H4 (cell line): ENCODE measurements around the gene AGPAT4. TPM values are rescaled to one million over a fixed set of nuclear protein-coding genes. Genes with fewer than 3 reads are reported as not detected.

Source experiments
- DNase-seq: peaks from one replicate; pipeline ENCODE4 v3.0.0-alpha.2; 2015; ENCODE audit warnings: low spot score
- total RNA-seq: library from RNA; depleted of rRNA; stranded (reverse); fragments of >200 nt; shearing (Covaris generic); gene quantifications from 2 replicates; pipeline ENCODE4 v1.2.3, GENCODE V29; 2014

Gene AGPAT4
- total RNA-seq, 1 experiment from 2014 or later, result 3.9 TPM

DNA sequence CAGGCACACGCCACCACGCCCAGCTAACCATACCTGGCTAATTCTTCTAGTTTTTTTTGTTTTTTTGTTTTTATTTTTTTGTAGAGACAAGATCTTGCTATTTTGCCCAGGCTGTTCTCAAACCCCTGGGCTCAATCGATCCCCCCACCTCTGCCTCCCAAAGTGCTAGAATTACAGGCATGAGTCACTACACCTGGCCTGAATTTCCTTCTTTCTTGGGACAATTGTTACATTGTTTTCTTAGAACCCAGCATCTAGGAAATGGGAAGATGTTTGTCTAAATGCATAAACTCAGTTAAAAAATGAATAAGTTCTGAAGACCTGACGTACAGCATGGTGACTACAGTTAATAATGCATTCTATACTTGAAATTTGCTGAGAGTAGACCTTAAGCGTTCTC is 10.8 kb upstream of the AGPAT4 start:
- DNase-seq, result no peak

DNA sequence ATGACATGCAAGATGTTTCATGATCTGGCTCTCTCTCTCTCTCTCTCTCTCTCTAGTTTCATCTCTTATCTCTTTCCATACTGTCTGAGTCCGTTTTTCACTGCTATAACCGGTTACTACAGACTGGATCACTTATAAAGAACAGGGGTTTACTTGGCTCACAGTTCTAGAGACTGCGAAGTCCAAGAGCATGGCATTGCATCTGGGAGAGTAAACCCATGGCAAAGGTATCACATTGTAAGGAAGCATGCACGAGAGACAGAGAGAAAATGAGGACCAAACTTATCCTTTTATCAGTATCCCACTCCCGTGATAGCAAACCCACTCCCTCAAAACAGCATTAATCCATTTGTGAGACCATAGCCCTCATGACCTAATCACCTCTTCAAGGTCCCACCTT is 7.2 kb upstream of the AGPAT4 start:
- DNase-seq, result no peak

DNA sequence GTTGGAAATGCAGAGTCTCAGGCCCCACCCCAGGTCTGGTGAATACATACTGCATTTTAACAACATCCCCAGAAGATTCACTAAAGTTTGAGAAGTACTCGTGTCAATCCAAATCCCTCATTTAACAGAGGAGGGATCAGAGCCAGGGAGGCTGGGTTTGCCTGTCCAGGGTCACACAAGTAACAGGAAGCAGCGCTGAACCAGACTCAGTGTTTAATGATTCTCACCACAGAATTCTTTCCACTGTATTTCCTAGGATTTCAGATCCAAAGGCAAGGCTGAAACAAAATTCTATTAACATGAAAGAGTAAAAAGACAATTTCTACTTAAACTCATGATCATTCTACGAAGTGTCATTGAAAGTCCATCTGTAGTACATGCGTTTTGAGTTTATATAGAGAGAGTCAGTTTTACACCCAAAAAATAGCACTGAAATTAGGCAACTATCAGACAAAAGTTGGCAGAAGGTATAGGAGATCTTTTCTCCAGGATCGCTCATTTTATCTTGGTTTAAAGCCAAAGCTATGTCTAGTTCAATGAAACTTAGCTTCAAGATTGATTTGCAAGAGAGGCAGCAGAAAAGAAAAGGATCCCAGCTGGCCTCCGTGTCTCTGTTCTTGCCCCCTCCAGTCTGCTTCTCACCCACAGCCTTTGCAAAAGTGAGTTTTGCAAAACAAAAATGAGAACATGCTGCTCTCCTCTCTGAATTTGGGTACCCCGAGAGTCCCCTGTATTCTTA is 6.0 kb upstream of the AGPAT4 start:
- no peak for DNase-seq

DNA sequence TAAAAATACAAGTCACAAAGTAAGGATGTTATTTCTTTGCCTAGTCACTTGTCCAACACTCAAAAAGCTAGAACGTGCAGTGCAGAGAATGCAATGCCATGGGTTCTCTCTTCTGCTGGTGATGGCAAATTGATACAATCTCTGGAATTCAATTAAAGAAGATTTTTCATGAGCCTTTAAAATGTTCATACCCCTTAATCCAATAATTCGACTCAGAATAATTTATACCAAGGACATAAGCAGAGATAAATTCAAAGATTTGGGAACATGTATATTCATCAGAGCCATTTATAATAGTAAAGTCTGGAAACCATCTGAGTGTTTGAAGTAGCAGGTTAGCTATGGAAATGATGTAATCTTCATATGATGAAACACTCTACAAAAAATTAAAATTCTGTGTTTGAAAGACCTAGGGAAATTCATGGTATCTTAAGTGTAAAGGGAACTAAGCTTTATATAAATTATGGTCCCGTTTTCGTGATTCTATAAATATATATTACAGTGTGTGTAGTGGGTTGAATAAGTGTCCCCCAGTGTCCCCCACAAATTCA is 2.8 kb upstream of the AGPAT4 start:
- DNase-seq, result no peak

DNA sequence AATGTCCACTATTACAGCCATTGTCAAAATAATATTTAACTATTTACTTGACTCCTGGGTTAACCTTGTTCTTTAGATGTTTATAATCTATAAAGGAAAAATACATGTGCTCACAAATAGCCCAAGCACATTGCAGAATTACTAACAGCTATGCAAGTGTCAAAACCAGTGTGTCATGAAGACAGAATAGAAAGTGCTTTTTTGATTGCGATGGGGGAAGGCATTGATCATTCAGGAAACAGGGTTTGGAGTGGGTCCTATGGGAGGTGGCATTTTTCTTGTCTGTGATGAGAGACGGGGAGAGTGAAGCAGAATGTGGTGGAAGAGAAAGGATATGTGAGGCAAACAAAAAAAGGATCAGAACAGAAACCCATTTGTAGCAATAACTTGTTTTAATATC is 1.0 kb upstream of the AGPAT4 start:
- no peak for DNase-seq

DNA sequence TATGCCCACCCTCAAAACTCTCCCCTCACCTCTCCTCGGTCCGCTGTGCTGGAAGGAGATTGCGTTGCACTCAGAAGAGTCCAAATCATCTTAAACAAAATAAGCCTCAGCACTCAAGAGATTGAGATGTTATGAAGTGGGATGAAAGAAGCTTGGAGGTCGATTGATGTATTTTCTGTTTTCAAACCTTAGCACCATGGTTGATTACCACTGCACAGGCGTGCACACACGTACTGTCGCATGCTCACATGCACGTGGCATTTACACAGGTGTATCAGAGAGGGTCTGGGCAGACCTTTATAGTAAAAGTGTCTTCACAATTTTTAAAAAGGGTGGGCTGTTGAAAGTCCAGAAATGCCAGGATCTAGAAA is 612 bp upstream of the AGPAT4 start:
- DNase-seq, result no peak

DNA sequence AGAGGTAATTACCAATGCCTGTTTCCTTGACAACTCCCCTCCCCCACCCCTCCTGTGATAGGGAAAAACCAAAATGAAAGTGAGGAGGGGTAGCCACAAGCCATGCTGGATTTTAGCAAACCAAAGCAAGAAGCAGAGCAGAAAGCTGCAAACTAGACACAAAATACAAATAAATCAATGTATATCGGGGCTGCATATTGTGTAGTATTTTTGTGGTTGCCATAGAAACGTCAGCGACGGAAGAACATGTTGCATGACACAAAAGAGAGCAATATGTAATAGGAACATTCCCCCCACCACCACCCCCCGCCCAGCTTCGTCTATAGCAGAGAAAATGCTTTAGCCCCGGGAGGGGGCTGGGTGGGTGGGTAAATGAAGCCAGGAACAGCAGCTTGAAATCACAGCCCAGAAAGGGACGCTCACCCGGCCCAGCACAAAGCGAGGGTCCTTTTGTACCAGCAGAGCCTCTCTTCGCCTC is 548 bp downstream of the AGPAT4 start:
- DNase-seq, result no peak

DNA sequence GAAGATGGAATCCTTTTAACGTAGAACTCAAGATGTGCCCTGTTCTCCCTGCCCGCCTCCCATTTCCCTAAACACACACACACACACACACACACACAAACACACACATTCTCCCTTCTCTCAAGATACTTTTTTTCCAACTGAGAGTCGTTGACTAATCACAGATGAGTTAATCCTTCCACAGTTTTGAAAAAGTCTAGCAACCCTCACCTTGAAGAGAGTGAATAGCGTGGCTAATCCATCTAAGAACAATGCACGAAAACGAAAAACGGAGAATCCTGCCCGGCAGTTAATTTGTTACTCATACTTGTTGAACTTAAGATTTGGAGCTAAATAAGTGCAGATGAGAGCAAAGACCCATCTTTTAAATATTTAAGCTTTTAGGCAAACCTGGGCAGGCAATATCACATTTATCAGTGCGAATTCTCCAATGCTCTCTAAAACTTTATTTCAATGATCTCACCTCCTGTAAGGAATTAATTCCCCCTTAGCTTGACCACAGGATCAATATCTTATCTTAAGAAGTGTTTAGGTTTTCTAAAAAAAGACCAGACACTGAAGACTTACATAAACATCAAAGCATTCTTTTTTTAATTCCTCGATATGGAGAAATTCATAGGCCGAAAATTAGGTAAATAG is 1.1 kb downstream of the AGPAT4 start:
- no peak for DNase-seq

DNA sequence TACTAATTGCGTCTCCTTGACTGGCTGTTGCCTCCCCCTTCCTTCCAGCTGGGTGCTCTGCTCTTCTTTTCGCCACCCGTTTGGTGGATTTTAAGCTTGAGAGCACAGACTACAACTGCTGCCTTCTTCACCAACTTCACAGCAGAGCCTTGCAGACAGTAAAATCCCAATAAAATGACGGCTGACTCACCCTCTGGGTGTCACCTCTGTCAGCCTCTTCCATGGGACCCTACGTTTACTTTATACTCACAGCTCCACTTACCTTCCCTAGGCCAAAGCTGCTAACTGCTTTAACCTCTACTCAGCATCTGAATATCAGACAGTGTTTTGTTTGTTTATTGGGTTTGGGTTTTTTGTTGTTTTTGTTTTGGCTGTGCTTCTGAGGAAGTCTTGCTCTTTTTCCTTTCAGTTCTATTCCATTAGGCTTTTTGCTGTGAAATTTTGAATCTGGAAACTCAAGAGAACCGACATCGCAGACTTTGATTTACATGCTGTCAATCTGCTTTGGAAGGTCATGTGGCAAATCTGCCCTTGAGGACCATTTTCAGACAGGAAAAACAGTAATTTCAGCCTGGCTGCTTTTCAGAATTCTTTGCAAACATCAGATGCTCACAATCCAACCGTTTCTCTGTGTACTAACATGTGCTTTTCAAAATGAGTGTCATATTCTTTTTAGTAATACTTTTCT is 2.4 kb downstream of the AGPAT4 start:
- no peak for DNase-seq

DNA sequence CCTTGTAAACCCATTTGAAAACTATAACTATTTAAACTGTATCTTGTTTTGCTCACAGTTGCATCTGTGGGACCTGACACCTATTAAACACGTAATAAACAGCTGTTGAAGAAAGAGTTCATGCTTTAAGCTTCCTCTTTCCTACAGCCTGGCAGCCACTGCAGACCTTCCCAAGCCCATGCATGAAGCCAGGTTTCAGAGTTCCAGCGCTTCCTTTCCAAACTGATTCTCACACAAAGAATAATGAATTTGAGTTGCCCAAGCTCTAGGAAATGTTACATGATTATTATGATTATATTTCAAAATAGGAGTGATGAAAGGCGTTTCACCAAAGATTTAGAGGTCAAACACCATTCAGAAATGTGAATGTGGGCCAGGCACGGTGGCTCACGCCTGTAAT is 3.7 kb downstream of the AGPAT4 start:
- no peak for DNase-seq

DNA sequence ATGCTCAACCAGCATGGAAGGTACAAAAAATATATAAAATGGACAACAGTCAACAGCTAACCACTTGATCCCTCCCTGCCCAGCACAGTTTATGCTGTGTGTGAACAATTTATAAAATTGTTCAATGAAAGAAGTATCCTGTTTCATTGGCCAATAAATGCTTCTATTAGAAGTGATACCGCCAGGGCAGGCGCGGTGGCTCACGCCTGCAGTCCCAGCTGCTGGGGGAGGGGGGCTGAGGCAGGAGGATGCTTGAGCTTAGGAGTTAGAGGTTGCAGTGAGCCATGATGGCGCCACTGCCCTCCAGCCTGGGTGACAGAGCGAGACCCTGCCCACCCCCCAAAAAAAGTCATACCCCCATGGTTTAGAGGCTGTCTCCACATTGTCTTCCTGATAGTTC is 4.6 kb downstream of the AGPAT4 start:
- no peak for DNase-seq

DNA sequence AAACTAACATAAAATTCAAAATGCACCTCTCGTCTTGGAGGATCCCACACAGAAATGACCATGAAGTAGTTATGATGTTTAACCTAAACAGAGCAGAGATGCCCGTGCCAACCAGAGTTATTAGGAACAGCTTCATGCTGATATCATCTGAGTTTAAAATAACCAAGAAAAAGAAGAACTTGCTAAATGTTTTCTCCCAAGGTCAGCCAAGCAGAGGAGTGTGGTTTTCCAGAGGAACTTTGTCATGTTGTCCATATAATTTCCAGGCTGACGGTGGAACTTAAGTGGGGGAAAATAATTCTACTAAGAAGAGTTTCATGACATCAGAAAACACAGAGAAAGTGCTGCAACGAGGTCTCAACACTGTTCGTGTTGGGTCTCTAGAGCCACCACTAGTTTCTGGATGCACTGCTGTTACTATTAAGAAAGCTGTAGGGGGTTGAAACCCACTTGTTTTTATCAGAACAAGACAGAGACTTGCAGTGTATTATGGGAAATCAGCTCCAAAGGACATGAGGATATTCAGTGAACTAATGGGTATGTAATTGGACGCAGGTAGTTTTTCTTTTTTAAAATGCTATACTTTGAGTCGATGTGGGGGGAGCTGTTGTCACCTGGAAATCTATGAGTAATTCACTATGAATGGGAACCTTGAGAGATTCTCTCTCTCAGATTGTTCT is 5.2 kb downstream of the AGPAT4 start:
- DNase-seq, result no peak

DNA sequence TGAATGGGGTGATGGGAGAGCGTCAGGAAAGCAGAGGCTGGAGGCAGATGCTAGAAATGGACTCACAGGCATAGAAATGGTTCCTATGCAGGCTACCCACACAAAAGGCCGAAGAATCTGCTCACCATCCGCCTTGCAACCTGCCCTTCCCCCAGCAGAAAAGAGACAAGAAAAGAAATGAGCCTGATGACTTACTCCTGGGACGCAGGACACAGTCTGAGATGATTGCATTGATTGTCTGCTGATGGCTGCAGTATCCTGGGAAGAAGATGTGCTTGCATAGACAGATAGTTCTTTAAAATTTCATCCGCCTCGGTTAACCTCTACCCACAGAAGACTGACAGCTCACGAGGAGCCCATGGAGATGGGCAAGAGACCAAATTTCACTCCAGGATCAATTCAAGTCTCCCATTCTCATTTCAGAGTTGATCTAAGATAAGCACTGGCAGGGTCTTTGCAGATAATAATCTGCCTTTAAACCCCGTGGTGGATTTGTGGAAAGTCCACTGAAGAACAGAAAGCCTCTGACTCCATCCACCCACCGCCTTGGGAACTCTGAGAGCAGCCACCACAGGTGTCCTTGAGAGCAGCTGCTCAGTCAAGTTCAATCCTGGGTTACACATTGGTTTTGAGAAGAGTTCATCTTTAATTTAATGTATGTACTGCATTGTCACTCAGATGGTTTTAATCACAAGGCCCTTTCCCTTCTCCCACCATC is 7.2 kb downstream of the AGPAT4 start:
- no peak for DNase-seq

DNA sequence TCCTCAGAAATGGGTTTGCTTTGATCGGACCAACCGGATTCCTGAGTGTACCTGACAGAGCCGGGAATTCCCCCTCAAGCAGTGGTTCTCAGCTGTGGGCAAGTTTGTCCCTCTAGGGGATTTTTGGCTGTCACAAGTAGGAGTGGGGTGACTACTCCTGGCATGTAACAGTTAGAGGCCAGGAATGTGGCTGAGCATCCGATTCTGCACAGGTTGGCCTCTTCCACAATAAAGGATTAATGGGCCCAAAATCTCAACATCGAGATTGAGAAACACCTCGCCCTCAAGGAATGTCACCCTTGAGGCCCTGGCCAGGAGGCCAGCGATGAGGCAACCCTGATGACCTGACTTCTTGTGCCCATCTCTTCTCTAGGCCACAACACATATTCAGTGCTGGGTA is 7.9 kb downstream of the AGPAT4 start:
- DNase-seq, result no peak

DNA sequence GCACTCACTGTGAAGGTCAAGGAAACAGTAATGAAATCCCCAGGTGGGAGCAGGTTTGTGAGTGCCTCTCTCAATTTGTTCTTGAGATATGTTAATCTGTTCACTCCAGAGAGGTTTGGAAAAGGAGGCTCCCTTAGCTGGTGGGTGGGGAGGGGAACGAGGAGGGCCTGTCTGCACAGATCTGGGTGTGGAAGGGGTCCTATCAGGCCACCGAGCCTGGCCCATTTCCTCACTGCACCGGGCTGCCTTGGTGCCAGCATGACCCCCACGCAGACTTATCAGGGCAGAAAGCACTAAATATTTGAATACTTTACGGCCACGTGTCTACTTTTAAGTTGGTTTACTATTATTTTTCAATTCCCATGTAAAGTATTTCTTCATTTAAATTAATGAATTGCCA is 8.3 kb downstream of the AGPAT4 start:
- no peak for DNase-seq

DNA sequence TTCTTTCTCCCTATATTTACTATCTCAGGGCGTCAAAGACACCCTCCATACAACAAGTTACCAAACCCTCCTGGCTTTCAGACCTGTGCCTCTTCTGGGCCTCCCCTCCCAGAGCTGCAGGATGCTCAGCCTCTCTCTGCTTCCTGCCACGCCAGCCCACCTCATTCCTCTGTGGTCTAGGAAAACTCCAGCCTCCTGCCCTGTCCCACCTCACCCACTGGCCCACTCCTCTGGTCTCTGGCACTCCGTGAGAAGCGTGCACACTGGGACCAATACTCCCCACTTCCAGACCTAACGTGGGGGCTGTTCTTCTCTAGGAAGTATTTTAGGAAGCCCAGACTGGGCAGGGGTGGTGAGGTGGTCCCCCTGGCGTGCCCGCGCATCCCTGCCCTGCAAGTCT is 9.7 kb downstream of the AGPAT4 start:
- no peak for DNase-seq

DNA sequence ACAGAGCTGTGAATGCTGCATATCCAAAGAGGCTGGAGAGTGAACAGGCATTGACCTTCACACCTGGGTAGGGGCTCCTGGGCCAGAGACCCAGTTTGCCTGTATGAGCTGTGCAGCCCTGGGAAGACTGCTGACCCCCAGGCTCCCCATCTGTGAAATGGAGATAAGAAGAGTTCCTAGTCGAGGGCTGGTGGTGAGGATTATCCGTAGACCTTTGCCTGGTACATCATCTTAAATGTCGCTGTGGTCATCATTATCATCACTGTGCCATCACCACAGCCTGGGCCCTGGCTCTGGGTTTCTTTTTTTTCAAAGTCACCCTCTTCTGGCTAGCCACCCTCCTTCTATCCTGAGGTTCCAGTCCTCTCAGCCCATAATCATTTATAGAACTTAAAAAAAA is 12.0 kb downstream of the AGPAT4 start:
- DNase-seq, result no peak

DNA sequence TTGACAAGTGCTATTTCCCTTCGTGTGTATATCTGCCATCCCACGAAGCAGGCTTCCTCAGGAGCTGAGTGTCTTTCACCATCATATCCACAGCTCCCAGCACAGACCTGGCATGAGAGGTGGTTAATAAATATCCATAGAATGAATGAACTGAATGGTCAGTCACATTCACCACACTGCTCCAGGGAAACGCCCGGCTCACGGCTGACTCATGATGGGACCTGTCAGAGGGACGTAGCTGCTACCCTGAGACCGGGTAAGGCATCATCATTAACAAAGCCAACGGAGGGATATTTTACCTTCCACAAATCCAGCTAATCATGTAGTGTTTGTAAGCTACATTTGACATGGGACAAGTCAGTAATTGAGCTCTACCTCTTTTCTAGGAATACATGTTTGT is 12.5 kb downstream of the AGPAT4 start:
- no peak for DNase-seq

DNA sequence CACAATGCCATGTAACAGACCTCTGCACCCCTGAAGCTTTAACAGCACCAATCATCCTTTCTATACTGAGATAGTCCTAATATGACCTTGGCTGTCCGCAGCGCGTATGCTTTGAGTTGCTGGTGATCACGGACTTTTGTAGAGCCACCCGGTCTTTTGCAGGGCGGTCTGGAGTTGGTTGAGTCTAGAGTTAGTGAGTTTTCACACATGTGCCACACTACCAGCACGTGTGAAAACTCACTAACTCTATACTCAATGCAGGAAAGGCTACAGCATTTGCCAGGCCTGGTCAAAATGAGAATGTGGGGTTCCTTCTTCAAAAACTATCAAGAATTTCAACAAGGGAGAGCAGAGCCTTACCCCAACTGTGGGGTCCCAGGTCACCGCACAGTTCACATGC is 14.6 kb downstream of the AGPAT4 start:
- no peak for DNase-seq

DNA sequence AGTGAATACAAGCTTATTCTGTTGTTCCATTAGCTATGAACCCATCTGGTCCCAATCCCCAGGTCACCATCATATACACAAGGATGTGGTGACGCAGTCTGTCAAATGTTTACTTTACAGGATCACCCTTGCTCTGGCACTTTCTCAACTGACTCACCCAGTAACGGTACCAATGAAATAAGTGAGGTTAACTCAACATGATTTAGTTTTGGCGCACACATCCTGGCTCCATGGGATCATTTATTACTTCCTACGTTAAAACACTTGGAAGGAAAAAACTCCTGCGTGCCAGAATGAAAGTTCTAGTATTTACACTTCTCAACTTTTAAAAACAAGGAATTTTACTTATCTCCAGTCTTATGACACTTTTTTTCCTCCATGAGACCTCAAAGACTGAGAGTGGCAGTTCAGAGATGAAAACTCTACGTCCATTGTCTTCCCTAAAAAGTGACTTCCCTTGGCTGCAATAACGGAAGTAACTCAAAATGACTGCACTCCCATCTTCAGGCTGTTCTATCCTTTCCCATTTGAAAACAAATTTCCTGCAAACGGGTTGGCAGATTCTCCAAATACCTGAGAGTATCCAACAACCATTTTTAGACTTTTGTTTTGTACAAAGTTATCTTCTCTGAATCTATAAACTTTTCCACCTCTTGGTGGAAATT is 15.9 kb downstream of the AGPAT4 start:
- peak; percentile 92 for DNase-seq

DNA sequence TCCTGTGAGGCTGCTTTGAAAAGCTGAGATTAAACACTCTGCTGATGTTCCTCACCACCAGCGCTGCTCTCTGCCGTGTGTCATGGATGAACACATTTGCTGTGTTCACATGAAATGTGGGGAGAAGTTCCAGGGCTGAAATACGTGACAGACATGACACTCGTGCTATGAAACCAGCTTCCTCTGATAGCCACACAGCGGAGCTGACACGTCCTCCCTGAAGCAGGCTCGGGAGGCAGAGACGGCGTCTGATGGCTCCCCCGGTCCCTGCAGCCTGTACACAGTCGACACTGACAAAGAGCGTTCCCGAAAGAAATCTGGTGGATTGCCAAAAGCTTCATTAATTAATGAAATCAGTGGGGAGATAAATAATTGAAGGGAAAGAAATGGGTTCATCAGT is 17.5 kb downstream of the AGPAT4 start:
- DNase-seq, result no peak
